ENCODE measurements around the gene PRKG1.

The PRKG1 gene

DNA sequence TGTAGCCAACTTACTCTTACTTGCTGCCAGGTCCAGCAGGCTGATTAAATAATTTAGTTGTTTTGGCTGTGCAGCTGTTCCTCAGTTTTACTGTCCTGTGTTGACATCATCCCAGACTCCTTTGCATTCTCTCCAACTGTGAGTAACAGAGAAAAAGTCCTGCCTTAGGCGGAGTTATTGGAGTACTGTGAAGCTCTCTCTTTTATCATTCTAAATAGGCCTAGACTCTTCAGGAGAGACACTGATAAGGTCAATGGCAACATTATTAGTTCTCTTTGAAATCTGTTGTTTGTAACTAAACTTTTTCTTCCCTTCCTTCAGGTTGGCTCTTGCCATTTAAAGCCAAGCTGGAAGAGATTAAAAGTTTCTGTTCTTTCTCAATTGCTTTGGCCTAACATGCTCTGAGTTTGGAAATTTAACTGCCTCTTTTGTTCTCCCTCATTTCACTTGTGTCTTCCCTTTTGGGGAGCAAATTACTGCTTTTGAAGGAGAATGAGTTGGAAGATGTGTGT lies 840.8 kb downstream of the PRKG1 start:
- no peak for DNase-seq

DNA sequence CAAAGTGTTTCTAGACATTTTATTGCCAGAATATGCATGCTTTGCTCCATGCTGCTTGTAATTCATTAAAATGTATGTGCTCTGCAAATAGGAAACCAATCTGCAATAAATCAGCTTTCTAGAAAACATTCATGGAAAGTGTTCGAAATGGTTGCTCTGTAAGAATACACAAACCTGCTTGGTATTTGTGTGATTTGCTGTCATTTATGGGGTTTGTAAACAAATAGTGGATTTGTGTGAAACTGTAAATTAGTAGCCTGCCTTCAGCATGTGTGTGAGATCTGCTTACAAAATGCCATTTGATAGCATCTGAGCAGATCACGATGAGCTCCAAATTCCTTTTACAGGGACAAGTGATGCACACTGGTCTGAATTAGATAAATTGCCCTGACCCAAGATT lies 844.2 kb downstream of the PRKG1 start:
- DNase-seq, result no peak

DNA sequence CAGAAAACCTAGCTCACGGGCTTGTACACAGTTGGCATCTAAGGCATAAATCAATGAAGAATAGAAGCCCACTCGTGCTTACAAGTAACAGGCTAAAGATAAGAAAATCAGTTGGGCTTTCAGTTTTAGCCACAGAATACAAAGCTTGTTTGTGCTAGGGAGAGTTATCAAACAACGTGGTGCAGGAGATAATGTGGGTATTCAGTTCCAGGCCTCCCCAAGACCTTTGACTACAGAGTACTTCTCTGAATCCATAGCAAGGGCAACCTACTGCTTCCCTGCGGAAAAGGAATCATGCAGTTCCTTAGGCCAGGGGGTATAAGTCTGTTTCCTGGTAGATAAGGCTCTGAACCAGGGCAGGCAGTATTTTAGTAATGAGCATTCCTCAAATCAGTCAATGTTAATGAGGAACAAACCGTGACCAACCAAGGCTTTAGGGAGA lies 844.6 kb downstream of the PRKG1 start:
- no peak for DNase-seq

DNA sequence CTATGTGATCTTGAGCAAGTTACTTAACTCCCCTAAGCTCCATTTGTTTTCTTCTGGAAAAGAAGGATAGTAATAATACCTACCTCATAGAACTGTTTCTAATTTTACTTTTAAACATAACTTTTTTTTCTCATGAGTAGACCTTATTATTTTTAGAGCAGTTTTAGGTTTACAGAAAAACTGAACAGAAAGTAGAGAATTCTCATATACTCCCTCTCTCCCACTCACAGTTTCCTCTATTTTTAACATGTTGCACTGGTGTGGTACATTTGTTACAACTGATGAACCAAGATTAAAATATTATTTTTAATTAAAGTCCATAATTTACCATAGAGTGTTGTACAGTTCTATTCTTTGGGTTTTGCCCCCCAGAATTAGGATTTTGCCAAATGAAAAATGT lies 846.4 kb downstream of the PRKG1 start:
- DNase-seq, result no peak

DNA sequence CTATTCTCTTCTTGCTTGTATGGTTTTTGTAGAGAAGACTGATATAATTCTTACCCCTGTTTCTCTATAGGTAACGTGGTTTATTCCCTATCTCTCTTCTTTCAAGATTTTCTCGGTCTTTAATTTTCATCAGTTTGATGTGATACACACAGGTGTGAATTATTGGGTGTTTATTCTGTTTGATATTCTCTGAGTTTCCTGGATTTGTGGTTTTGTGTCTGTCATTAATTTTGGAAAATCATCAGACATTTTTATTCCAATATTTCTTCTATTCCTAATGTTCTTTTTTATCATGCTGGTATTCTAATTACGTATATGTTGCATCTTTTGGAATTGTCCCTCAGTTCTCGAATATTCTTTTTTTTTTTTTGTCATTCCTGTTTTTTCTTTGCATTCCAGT lies 850.1 kb downstream of the PRKG1 start:
- DNase-seq, result no peak

DNA sequence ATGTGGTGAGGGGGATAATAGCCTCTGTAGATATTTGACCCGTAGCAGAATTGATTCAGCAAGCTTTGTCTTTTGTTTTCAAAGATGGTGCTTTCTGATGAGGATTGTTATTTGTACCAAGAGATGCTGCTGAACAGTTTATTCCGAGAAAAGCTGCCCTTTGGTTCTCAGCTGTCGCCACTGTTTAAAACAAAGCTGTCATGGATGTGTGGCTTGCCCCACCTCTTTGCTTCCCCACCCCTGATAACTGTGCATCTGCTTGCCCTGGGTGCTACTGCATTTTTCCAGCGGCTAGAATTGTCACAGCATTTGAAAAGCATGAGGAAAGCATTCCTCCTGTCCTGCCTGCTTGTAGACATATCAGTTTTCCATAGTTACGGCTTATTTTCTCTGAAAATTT lies 852.0 kb downstream of the PRKG1 start:
- DNase-seq, result no peak

DNA sequence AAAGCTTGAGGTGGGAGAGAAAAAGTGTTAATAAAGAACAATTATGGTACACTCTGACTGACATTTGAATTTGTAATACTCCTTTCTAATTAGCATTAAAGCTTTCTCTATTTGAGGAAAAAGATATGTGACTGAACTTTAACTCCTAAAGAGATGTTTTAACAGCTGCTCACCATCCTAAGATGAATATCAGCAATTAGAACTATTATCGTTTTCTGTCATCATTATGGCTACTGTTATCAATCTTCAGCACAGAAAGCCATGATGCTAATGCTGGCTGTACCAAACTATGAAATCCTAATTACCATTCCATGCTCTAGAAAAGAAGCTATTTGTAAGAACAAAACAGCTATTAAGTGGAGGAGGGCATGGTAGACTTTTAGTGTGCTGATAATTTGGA lies 853.9 kb downstream of the PRKG1 start:
- DNase-seq, result no peak

DNA sequence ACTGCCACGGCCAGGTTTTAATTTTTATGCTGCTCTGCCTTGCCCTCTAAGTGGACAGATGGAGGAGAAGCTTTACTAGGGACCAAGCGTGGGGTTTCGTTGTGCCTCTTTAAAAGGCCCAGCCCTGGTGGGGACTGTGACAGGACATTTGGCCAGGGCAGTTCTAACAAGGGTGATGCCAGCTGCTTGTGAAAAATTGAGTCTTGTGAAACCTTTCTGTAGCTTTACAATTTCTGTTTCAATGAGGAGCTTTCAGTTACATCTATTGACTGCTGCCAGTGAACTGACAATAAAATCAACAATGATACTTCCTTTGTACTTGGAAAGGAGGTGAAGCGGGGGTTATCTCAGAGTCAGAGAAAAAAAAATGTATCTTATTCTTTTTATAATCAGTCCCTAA lies 858.2 kb downstream of the PRKG1 start:
- DNase-seq, result no peak

DNA sequence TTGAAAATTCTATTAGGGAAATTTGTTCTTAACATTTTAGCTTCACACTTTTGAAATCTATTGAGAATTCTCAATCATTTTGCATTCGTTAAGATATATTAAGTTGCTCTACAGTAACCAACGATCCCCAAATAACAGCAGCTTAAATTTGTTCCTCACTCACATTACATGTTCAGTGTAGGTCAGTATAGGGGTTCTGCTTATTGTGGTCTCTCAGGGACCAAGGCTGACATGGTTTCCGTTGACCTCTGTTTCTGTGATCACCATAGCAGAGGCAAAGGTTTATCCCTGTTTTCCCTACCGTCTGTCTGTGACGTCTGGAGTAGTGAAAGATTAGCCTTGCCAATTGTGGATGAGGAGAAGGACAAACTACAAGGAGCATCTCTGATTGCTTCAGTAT lies 860.1 kb downstream of the PRKG1 start:
- DNase-seq, result no peak

DNA sequence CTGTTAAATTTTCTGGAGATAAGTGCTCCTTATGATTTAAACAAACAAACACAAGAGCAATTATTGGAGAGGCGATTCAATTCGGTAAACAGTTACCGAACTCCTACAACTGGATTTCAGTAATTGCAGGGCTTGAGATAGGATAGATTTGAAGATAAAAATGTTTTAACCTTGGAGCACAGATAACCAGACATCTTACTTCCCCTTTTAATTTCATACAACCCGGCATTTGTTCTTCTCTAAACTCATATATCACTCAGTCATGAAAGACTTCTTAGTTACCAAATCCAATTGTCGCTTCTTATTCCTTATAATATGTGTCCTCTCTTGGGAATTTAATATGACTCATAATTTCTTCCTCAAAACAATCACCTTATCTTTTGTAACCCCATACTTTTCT lies 861.1 kb downstream of the PRKG1 start:
- peak in 1 of 2 donors; percentile 7 for DNase-seq

DNA sequence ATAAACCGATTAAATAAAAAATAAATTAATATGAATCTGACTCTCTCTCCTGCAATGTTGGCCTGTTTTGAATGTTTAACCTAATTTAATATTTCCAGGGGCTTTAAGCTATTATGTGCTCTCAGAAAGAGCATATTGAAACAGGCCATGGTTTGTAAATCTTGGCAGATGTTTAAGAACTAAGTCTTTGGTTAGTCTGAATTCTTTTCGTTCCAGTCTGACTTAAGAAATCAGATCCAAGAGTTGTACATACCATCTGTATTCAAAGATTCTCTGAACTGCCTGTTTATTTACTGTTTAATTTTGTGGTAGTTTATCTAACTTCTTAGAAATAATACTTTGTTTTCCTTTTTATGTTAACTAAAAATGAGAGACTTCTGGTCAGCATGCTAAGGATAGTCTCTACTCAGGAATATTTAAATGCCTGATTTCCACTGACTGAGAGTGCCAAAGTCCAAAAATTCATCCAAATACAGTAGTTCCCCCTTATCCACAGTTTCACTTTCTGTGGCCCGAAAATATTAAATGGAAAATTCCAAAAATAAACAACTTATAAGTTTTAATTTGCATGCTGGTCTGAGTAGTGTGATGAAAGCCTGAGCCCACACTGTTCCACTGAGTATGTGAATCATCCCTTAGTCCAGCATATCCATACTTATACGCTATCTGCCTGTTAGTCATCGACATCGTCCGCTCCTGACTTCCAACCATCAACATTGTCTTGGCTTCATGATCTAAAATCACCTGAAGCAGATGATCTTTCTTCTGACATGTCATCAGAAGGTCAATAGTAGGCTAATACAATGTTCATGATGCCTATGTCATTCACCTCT lies 863.2 kb downstream of the PRKG1 start:
- DNase-seq, result no peak

DNA sequence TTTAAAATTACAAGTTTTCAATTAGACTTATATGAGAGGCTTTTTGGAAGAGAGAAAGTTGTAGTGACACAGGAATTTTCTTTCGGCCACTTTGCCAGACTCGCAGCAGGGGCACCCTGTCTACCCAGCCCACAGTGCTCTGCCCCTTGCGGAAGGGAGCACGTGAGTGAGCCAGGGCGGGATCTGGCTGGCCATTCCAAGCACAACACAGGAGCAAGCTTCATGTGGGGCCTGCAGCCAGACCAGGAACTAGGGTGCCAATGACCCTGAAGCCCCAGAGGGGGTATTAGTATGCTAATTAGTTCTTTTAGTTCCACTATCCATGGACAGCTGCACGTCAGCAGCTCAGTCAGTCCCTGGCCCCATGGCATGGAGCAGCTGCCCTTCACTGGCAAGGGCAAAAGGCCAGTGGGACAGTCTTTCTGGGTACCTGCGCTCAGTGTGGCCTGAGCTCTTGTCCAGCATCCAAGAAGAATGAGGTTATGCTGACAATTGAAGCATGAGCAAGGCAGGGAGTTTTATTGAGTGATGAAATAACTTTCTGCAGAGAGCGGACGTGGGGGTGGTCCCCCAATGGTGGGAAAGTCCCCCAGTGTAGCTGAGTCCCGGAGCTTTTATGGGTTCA lies 876.2 kb downstream of the PRKG1 start:
- no peak for DNase-seq

DNA sequence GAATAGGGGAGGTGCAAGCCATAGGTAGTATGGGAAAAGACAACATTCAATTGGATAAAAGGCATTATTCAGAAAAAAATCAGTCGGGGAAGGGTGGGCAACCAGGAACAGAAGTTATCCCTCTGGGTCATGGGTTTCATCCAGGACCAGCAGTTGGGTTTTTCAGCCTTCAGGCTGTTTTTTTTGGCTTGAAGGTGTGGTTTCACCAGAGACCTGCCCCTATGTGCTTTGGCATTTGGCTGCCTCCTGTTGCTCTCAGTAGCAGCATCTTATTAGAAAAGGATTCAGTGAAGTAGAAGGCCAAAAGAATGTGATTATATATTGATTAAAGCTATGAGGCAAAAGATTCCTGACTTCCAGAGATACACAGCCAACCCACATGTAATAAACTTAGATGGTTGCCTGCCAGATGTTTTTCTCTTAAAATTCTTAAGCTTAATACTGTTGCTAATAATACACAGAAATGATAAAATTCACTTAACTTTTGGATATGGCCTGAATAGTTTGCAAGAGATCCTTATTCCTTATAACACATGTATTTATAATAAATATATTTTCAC lies 876.8 kb downstream of the PRKG1 start:
- DNase-seq, result no peak

DNA sequence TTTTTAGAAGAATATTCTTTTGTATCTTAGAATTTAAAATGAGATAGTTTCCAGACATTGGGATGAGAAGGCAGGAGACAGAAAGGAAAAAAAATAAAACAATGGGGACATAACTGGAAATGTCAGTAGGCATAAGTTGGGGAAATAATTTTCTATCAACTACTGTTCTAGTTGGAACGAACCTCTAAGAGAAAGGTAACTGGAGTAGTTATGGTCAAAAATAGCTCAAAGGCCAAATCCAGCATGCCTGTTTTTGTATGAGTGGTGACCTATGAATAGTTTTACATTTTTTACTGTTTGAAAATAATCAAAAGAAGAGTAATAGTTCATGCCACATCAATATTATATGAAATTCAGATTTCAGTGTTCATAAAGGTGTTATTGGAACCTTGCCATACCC lies 877.3 kb downstream of the PRKG1 start:
- DNase-seq, result no peak

DNA sequence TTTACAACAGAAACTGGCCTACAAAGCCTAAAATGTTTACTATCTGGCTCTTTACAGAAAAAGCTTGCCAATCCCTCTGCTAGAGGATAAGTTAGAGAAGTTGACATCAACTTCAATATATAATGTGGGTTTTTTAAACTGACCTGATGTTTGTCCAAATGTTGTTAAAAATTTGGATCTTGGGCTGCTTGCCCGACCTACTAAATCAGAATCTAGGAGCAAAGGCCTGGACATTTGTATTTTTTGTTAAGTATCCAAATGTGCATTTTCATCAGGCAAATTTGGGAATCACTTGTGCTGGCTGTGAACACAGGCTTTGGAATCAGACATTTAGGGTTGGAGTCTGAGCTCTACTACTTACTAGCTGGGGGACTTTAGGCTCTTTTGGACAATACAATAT lies 877.8 kb downstream of the PRKG1 start:
- no peak for DNase-seq

DNA sequence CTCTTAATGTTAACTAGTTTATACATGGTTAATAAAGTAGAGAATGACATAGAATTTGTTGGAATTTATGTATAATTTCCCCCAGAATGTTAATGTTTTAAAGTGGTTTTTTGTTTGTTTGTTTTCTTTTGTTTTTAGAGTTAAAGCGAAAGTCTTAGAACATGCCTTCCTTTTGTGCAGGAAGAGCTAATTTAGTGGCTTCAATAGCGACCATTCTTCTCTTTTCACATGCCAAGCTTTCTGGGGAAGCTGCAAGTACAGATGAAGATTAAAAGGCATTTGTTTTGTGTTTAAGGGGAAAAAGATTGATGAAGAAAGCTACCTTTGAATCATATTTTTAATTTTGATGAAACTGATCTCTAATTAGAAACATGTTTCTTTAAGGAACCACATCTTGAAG lies 881.4 kb downstream of the PRKG1 start:
- no peak for DNase-seq

DNA sequence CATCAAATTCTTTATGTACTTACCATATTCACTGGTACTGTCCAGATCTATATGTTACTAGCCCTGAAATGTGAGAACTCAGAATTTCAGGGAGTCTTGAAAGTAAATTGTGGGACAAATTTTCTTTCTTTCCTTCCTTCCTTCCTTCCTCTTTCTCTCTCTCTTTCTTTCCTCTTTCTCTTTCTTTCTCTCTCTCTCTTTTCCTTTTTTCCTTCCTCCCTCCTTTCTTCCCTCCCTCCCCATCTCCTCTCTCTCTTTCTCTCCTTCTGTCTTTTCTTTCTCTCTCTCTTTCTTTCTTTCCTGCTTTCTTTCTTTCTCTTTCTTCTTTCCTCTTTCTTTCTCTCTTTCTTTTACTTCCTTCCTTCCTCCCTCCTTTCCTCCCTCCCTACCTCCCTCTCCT lies 882.5 kb downstream of the PRKG1 start:
- DNase-seq, result no peak

DNA sequence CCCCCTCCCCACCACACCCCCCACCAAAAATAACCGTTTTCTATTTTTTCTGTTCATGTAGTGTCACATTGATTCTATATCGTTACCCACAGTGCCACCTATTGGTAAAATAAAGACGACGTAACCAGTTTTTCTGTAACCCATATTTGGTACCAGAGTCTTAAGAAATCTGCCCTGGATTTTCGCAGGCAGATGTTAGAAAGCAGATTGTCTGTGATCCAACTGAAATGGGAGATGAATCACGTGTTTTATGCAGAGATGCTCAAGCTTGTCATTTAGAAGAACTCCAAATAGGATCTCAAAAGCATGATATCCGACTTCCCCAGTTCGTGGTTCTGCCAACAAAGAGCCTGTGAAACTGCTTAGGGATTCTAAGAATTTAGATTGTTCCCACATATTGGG lies 886.2 kb downstream of the PRKG1 start:
- DNase-seq, result peak in 1 of 2 donors; percentile 1

DNA sequence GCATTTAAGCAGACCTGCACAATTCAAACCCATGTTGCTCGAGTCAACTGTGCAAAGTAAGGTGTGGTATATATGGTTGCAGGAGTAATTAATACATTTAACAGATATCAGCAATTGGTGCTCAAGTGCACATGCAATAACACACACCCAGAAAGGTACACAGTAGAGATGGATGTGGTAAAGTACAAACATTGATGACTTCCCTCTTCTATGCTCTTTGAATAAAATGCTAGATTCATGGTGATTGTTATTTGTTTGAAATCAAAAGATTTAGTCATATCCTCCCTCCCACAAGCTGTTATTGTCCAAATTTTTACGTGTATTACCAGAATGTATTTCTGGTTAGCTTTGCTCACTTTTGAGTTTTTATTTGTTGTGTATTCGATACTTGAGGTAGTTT lies 887.1 kb downstream of the PRKG1 start:
- DNase-seq, result no peak

DNA sequence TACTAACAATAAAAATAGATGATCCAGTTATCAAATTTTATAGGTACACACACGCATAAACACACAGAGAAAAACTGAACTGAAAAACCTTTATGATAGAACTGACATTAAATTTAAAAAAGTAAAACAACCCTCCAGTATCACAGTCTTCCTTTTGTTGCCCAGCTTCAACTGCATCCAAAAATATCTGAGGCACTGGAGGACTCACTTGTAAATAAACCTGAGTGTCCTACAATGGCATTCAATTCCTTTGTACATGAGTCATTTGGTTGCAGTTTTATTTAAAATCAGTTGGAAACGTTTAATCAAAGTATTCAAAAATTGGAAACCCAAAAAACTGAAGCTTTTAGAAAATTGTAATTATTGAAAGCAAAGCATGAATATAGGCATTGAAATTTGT lies 890.3 kb downstream of the PRKG1 start:
- no peak for DNase-seq

DNA sequence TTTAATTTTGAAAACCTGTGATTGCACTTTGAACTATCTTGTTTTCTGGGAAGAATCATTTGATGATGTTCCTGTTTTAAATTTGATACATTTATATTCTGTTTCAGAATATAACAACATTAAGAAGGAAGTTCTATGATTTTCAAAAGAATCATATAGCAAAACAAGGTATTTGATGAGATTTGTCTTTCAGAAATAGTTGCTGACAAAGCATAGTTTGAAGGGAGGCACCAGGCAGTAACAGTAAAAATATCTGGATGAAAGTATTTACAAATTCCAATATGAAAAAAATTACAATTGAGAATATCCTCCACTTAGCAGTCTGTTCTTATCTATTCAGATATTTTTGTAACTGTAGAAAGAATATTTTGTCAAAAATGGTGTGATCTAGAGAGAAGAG lies 891.2 kb downstream of the PRKG1 start:
- DNase-seq, result no peak

DNA sequence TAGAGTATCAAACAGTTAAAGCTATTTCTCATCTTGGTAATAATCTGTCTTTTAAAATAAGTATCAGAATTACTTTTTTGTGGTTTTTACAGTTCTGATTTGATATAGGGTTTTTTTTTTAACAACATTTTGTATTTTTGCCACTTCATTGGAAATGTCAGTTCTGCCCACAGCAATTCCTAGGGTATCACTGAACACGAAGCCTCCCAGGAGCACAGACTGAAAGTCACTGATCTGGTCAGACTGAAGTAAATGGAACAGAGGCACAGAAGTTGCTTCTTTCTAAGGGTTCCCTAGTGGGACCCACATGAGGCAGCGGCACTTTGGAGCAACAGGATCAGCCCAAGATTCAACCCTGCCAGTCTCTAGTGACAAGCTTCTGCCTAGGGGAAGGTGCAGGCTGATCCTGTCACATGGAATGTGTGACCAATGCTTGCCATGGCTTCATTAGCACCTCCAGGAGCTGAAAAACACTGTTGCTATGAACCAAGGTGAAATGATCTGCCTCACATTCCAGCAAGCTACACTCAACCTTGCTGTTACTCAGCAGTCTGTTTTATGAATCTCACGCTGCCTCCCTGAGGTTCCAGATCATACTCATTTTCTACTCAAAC lies 898.6 kb downstream of the PRKG1 start:
- DNase-seq, result no peak

DNA sequence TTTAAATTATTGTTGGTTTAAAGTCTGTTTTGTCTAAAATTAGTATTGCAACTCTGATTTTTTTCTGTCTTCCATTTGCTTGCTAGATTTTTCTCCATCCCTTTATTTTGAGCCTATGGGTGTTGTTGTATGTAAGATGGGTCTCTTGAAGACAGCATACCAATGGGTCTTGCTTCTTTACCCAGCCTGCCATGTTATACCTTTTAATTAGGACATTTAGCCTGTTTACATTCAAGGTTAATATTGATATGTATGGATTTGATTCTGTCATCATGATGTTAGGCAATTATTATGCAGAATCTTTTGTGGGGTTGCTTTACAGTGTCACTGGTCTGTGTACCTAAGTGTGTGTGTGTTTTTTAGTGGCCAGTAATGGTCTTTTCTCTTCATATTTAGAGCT lies 906.5 kb downstream of the PRKG1 start:
- no peak for DNase-seq

DNA sequence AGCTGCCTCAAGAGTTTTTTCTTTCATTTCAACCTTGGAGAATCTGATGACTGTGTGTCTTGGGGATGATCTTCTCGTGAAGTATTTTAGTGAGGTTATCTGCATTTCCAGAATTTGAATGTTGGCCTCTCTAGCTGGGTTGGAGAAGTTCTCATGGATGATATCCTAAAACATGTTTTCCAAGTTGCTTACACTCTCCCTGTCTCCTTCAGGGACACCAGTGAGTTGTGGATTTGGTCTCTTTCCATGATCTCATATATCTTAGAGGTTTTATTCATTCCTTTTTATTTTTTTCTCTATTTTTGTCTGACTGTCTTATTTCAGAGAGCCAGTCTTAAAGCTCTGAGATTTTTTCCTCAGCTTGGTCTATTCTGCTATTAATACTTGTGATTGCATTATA lies 907.4 kb downstream of the PRKG1 start:
- no peak for DNase-seq
